Bronchial epithelial cell (primary cell): Measurements from ENCODE around the gene EPHA1. TPM values are rescaled to one million over a fixed set of nuclear protein-coding genes. Genes with fewer than 3 reads are reported as not detected.
A peak's percentile ranks its signal among the peaks of the same experiment; 100 is the strongest.

Experiments used
- DNase-seq: peaks from one replicate; pipeline ENCODE4 v3.0.0-alpha.2; 2010; ENCODE audit warnings: low read depth
- FAIRE-seq: peaks from 2 replicates; lab custom pipeline; 2011; peaks lifted over from hg19 to GRCh38; lab: Jason Lieb, UNC
- H3K27me3 ChIP-seq: 2 replicates; pipeline ENCODE4 v1.5.1; 2011; ENCODE audit warnings: low read length; ENCODE audit not compliant: control insufficient read depth, insufficient read depth
- H3K36me3 ChIP-seq: 2 replicates; pipeline ENCODE4 v1.5.1; 2011; ENCODE audit warnings: low read length; ENCODE audit not compliant: control insufficient read depth, insufficient read depth
- H3K4me3 ChIP-seq: 2 replicates; pipeline ENCODE4 v1.5.1; 2011; ENCODE audit warnings: mild to moderate bottlenecking, low read depth, low read length, control low read depth
- total RNA-seq: library from RNA; depleted of rRNA; stranded (reverse); fragments of >200 nt; gene quantifications from 2 replicates; pipeline ENCODE4 v1.2.1, GENCODE V29; 2014
- TF ChIP-seq, protein P1 (sequence below): IDR thresholded peaks from 2 replicates; pipeline ENCODE4 v1.5.1; 2011; ENCODE audit warnings: mild to moderate bottlenecking, moderate library complexity, low read length, control low read depth, inconsistent platforms; ENCODE audit not compliant: insufficient read depth, severe bottlenecking

The EPHA1 gene
- total RNA-seq, 1 donor from 2014 or later = 19.0 TPM

DNA sequence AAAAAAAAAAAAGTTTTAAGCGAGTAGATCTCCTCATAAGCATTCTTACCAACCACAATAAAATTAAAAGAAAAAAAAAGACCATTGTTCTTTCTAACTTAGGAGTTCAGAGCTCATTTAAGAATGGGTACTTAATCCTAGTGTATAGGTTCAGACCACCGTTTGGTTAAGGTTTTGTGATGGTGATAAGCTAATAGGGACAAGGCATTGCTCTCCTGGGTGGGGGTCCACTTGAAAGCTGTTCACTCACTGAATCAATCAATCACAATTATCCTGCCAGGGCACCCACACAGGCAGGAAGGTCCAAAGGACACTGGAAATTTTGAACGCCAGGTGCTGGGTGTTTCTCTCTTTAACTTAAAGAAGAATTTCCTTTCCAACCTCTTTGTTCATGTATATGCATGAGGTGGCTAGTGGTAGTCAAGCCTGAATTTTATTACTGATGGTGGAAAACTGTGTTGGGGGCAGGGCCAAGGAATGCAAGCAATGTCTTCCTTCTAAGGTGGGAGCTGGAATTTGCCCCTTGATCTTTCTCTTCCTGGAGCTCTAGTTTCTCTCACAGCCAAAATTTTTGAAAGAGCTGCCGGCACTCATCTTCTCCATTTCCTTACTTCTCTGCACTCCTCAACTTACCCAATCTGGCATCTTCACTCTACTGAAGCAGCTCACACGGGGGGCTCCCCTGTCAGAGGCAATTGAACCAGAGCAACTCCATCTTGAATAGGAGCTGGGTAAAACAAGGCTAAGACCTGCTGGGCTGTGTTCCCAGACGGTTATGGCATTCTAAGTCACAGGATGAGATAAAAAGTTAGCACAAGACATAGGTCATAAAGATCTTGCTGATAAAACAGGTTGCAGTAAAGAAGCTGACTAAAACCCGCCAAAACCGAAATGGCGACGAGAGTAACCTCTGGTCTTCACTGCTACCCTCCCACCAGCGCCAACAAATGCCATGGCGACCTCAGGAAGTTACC lies 38.7 kb downstream of the EPHA1 start:
- DNase-seq (no peak), FAIRE-seq (no peak)
- H3K4me3 ChIP-seq = no peak overlapping the region
- TF ChIP-seq, protein P1, sequence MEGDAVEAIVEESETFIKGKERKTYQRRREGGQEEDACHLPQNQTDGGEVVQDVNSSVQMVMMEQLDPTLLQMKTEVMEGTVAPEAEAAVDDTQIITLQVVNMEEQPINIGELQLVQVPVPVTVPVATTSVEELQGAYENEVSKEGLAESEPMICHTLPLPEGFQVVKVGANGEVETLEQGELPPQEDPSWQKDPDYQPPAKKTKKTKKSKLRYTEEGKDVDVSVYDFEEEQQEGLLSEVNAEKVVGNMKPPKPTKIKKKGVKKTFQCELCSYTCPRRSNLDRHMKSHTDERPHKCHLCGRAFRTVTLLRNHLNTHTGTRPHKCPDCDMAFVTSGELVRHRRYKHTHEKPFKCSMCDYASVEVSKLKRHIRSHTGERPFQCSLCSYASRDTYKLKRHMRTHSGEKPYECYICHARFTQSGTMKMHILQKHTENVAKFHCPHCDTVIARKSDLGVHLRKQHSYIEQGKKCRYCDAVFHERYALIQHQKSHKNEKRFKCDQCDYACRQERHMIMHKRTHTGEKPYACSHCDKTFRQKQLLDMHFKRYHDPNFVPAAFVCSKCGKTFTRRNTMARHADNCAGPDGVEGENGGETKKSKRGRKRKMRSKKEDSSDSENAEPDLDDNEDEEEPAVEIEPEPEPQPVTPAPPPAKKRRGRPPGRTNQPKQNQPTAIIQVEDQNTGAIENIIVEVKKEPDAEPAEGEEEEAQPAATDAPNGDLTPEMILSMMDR = no peak
- H3K27me3 ChIP-seq = no peaks in the 10 kb centered on the region
- H3K36me3 ChIP-seq = no peaks in the 10 kb centered on the region

DNA sequence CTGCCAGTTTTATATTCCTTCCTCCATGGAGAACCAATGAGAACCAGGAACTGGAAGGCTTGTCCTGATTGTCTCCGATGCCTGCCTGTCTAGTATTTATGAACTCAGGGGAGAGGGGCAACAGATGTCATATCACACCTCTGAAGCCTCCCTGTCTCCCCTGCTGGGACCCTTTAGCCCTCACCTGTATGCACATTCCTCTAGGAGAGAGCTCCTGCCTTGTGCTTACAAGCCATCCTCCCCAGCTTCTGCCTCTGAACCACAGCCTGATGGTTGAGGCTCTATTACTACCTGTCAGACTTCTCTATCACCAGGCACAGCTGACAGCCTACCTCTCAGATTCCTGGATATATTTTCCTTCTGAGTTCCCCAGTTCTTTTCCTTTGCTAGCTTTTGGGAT lies 40.3 kb downstream of the EPHA1 start:
- FAIRE-seq (no peak), DNase-seq (no peak)
- TF ChIP-seq, protein P1 = no peak

DNA sequence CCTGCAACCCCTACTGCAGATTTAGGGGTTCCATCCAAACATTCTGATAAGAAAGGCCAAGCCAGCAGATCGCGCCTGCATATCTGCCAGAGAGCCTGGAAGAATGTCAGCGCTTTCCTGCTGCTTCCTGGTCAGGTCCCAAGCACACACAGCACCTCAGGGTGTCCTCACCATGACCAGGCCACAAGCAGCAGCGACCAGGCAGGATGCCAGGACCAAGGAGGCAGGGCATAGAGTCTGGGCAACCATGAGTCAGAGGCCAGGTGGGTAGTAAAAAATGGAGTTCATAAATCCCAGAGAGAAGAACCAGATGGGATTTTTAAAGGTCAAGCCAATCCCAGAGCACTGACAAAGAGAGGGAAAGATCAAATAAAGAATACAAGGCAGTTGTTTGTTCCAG lies 40.7 kb downstream of the EPHA1 start:
- Histone ChIP-seq H3K36me3 (no peaks in the 10 kb centered on the region), H3K27me3 (peaks cover 10% of the 10 kb centered on the region), H3K4me3 (no peak overlapping the region)
- no peak for FAIRE-seq
- TF ChIP-seq, protein P1 = no peak
- peak; percentile 79 for DNase-seq

More for the DNA sequence above, 40.3 kb downstream of the EPHA1 start:
- Histone ChIP-seq H3K4me3 (no peak overlapping the region), H3K36me3 (no peaks in the 10 kb centered on the region), H3K27me3 (peaks cover 5% of the 10 kb centered on the region)

DNA sequence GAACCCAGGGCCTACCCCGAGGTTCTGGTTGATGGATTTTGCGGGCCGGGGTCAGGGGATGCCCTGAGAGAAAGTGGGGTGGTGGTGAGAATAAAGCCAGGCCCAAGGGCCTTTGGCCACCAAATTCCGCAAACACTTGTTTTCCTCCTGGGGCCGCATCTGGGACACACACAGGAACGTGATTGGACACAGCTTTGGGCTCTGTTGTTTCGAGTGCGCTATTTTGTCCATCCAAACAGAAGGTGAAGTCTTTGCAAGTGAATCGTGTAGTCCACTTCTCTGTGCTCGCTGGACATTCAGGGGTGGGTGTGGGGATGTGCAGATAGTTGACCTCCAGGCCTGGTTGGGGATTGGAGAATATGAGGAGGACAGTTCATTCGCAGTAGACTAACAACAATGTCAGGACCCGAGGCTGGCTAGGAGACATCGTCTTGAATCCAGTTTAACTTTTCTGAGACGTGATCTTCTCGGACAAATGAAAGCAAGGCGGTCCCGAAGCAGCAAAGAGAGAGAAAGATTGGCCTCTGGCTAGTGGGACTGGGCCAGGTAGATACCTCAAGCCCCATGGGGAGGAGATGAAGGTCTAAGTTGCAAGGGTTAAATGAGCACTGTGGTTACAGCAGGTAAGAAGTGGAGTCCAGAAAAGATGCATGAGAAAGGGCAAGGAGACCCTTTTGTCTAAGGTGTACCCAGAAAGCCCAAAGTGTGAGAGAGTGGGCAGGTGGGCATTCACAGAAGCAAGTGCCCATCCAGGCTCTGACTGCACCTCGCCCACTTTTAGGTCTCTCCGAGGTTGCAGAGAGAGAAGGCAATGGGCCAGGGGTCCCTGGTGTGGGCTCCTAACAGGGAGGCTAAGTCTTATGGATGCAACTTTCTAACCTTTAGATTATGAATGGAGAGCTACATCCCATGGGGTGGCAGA lies 45.4 kb downstream of the EPHA1 start:
- H3K36me3 ChIP-seq = no peaks in the 10 kb centered on the region
- TF ChIP-seq, protein P1 = no peak
- FAIRE-seq = no peak
- peaks cover 24% of the 10 kb centered on the region for H3K27me3 ChIP-seq
- DNase-seq = no peak
- H3K4me3 ChIP-seq = no peak overlapping the region

DNA sequence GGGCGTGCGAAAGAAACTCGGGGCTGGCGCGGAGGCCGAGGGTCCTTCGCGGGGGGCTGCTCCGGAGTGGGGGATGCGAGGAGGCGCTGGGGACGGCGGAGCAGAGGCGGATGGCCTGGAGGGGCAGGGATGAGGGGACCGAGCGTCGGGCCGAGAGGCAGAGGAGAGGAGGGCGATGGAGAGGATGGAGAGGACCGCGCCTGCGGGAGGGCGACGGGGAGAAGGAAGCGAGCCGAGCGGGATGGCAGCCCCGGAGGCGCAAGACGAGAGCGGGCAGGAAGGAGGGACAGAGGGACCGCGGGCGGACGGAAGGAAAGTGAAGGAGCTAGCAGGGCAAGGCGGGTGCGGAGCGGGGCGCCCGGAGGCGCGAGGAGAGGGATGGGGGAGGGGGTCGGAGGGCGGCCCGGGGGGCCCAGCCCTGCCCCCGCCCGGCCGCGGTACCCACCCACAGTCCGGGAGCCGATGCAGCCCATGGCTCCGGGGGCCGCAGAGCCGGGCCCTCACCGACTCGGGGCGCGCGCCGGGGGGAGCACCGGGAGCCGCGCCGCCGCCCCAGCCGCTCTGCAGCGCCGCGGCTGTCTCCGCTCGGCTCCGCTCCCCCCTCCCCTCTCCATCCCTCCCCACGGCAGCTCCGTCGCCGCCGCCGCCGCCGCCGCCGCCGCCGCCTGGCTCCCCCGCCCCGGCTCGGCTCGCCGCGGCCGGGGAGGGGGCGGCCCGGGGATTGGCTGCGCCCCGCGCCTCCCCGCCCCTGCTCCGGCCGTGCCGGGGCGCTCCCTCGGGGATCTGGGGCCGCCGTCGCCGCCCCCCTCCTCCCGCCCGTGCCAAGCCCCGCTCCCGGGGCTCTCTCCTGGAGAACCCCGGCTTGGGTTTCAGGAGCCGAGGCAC lies 46.3 kb downstream of the EPHA1 start, which contains the start of gene FAM131B:
Gene FAM131B, minus strand, starts transcription at position 583 of the 885 bp plus-strand sequence. Its CDS starts 110 bp downstream, at position 473.
- DNase-seq (no peak), FAIRE-seq (no peak)
- H3K27me3 ChIP-seq = peaks cover 24% of the 10 kb centered on the region
- H3K36me3 ChIP-seq = no peaks in the 10 kb centered on the region
- TF ChIP-seq, protein P1 = no peak
- H3K4me3 ChIP-seq = peak within 1 kb of the TSS; percentile 40
